Chondrocyte (in vitro differentiated cells): ENCODE results near the gene MRPL55. TPM values are rescaled to one million over a fixed set of nuclear protein-coding genes. Genes with fewer than 3 reads are reported as not detected.

Source experiments
- DNase-seq: peaks from one replicate; pipeline ENCODE4 v3.0.0; 2021; ENCODE audit warnings: mixed read lengths, low spot score
- H3K27ac Mint-ChIP-seq: one replicate; pipeline ENCODE4 v1.8.0; 2021; ENCODE audit warnings: mild to moderate bottlenecking, moderate library complexity, mixed read lengths; ENCODE audit not compliant: unreplicated experiment
- H3K27me3 Mint-ChIP-seq: 2 replicates; pipeline ENCODE4 v1.8.0; 2021; ENCODE audit warnings: low read depth, mixed read lengths
- H3K36me3 Mint-ChIP-seq: 2 replicates; pipeline ENCODE4 v1.8.0; 2021; ENCODE audit warnings: low read depth, mixed read lengths
- H3K4me1 Mint-ChIP-seq: 2 replicates; pipeline ENCODE4 v1.8.0; 2021; ENCODE audit warnings: low read depth, mild to moderate bottlenecking, mixed read lengths
- H3K4me3 Mint-ChIP-seq: one replicate; pipeline ENCODE4 v1.8.0; 2021; ENCODE audit warnings: mild to moderate bottlenecking, moderate library complexity, mixed read lengths; ENCODE audit not compliant: unreplicated experiment
- H3K9me3 Mint-ChIP-seq: 2 replicates; pipeline ENCODE4 v1.8.0; 2021; ENCODE audit warnings: low read depth, mixed read lengths
- CTCF ChIP-seq: fragments of 200-600 bp; sonication (generic); IDR thresholded peaks from 2 replicates; pipeline ENCODE4 v1.5.0; 2021; ENCODE audit warnings: antibody characterized with exemption, mild to moderate bottlenecking, moderate library complexity
- total RNA-seq: library from RNA; stranded (reverse); gene quantifications from 3 replicates; pipeline ENCODE4 v1.2.1, GENCODE V29; 2021

Gene MRPL55
- total RNA-seq, 1 donor from 2014 or later = 48.6 TPM

DNA sequence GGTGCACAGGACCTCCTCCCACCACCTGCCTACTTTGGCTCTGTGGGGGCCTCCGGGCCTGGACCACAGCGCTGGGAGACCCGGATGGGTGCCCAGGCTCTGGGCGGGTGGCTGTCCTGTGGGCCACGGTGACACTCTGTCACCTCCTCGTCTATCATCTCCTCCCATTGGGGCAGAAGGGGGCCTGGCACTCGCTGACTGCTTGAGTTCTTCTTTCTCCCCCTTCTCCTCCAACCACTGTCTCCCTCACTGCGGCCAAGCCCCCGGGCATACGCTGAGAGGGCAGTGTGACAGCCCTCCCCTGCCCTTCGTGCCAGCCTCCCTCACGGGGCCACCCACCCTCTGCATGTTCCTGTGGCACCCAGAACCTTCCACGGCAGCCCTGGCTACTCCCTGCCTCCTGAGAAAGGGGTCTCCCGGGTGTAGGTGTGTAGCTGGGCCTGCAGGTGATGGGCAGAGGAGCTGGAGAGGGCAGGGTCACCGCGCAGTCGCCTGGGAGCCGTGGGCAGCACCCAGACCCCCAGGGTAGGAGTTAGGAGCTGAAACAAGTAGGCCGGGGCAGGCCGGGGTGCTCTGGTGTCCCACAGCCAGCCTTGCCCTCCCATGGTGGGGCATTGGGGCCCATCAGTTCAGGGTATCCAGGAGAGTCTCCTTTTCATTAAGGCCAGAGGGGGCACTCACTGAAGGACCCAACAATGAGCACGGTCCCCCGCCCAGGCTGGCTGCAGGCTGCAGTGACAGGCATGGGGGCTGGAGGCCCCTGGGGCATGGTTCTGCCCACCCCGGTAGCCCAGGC, 35.8 kb downstream of the MRPL55 start:
- Mint-ChIP-seq H3K27ac (no peak overlapping the region), H3K4me1 (no peaks in the 10 kb centered on the region), H3K4me3 (no peak overlapping the region), H3K27me3 (no peaks in the 10 kb centered on the region), H3K9me3 (no peaks in the 10 kb centered on the region), H3K36me3 (no peaks in the 10 kb centered on the region)
- no peak for DNase-seq
- no peak for TF ChIP-seq CTCF

DNA sequence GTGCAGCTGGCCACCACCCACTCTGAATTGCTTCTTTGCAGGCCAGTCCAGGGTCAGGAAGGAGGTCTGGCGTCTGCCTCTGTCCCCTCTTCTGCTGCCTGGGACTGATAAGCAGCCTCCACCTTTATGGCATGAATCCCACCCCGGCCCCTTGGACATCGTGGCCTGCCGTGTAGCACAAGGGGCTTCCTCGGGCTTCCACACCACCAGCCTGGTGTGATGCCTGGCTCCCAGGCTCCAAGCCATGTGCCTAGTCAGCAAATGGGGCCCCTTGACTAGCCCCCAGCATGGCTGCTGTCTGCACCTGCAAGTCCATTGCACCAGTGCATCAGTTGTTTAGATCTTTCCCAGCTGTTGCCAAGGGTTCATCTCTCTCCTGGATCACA, 36.4 kb downstream of the MRPL55 start:
- Mint-ChIP-seq H3K9me3 (no peaks in the 10 kb centered on the region), H3K27me3 (no peaks in the 10 kb centered on the region), H3K27ac (no peak overlapping the region), H3K36me3 (no peaks in the 10 kb centered on the region), H3K4me1 (no peaks in the 10 kb centered on the region), H3K4me3 (no peak overlapping the region)
- no peak for DNase-seq
- no peak for TF ChIP-seq CTCF

- Mint-ChIP-seq H3K27ac (no peak overlapping the region), H3K4me3 (no peak overlapping the region), H3K4me1 (no peaks in the 10 kb centered on the region), H3K27me3 (peaks cover 4% of the 10 kb centered on the region), H3K36me3 (no peaks in the 10 kb centered on the region), H3K9me3 (no peaks in the 10 kb centered on the region)
- no peak for TF ChIP-seq CTCF
- DNase-seq = no peak
These were observed 37.1 kb downstream of the MRPL55 start for GRCh38 chr1:228071839-228072657.

DNA sequence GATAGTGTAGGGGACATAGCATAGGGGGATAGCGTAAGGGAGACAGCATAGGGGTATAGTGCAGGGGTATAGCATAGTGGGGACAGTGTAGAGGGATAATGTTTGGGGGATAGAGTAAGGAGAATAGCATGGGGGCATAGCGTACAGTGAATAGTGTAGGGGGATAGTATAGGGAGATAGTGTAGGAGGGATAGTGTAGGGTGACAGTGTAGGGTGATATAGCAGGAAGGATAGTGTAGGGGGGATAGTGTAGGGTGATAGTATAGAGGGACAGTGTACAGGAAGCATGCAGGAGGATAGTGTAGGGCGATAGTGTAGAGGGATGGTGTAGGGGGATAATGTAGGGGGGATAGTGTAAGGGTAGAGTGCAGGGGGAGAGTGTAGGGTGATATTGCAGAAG, 38.2 kb downstream of the MRPL55 start:
- H3K36me3 Mint-ChIP-seq = no peaks in the 10 kb centered on the region
- H3K27me3 Mint-ChIP-seq = peaks cover 7% of the 10 kb centered on the region
- DNase-seq = no peak
- no peak overlapping the region for H3K27ac Mint-ChIP-seq
- no peaks in the 10 kb centered on the region for H3K4me1 Mint-ChIP-seq
- no peak for TF ChIP-seq CTCF
- H3K9me3 Mint-ChIP-seq = no peaks in the 10 kb centered on the region
- H3K4me3 Mint-ChIP-seq = no peak overlapping the region

- Mint-ChIP-seq H3K27me3 (peaks cover 7% of the 10 kb centered on the region), H3K36me3 (no peaks in the 10 kb centered on the region), H3K4me1 (no peaks in the 10 kb centered on the region), H3K27ac (no peak overlapping the region), H3K9me3 (no peaks in the 10 kb centered on the region), H3K4me3 (no peak overlapping the region)
- DNase-seq = no peak
- no peak for TF ChIP-seq CTCF
These were observed 38.9 kb downstream of the MRPL55 start for GRCh38 chr1:228070173-228070572.
